Activated T-helper 1 cell treated with anti-CD3 and anti-CD28 coated beads, Interleukin-12 subunit alpha, Interleukin-12 subunit beta, Interleukin-2, Interleukin-4 antibody, amounts not matched to agents 30 ng/mL and 10 ng/mL and 1 ng/mL, durations not matched to agents 14 hours and 24 hours and 36 hours (primary cell): ENCODE measurements around the gene TICAM1. TPM values are rescaled to one million over a fixed set of nuclear protein-coding genes. Genes with fewer than 3 reads are reported as not detected.
"Not testable (repeated sequence)": the region's sequence is repeated elsewhere in the genome, so short reads cannot be mapped to it uniquely, and the experiment has no call there.

Experiments used
- DNase-seq: peaks from one replicate; pipeline ENCODE4 v3.0.0; 2021; ENCODE audit warnings: low spot score
- H3K27ac Mint-ChIP-seq: one replicate; pipeline ENCODE4 v1.8.0; 2021; ENCODE audit warnings: mild to moderate bottlenecking, mixed read lengths
- H3K27me3 Mint-ChIP-seq: one replicate; pipeline ENCODE4 v1.8.0; 2022; ENCODE audit warnings: mild to moderate bottlenecking, moderate library complexity, mixed read lengths; ENCODE audit not compliant: insufficient read depth
- H3K36me3 Mint-ChIP-seq: one replicate; pipeline ENCODE4 v1.8.0; 2021; ENCODE audit warnings: low read depth, mixed read lengths
- H3K4me1 Mint-ChIP-seq: one replicate; pipeline ENCODE4 v1.8.0; 2021; ENCODE audit warnings: low read depth, mixed read lengths
- H3K4me3 Mint-ChIP-seq: one replicate; pipeline ENCODE4 v1.8.0; 2021; ENCODE audit warnings: mild to moderate bottlenecking, moderate library complexity, mixed read lengths
- H3K9me3 Mint-ChIP-seq: one replicate; pipeline ENCODE4 v1.8.0; 2021; ENCODE audit warnings: mixed read lengths
- intact Hi-C: fragments of 100-400 bp; cut with micrococcal nuclease; formaldehyde crosslinking; loops from one replicate; pipeline ENCODE4 v1.15.1; 2024
- total RNA-seq: library from RNA; stranded (reverse); gene quantifications from 2 replicates; pipeline ENCODE4 v1.2.3, GENCODE V29; 2022

The TICAM1 gene
- total RNA-seq, 1 donor from 2014 or later = 33.3 TPM

GRCh38 chr19:4811328-4812131 lies 20.0 kb downstream of the TICAM1 start:
- intact Hi-C loops = loop anchor here (1.0 kb wide), 1 partner anchor 20 kb away; the partner anchor contains the start of gene TICAM1
- peaks cover 8% of the 10 kb centered on the region for H3K36me3 Mint-ChIP-seq
- no peaks in the 10 kb centered on the region for H3K27me3 Mint-ChIP-seq
- H3K9me3 Mint-ChIP-seq = no peaks in the 10 kb centered on the region
- H3K4me3 Mint-ChIP-seq = no peak overlapping the region
- H3K4me1 Mint-ChIP-seq = peaks cover 24% of the 10 kb centered on the region
- H3K27ac Mint-ChIP-seq = no peak overlapping the region
- DNase-seq = peak; percentile 77

GRCh38 chr19:4807188-4807587 lies 24.3 kb downstream of the TICAM1 start:
- no peak for DNase-seq
- Mint-ChIP-seq H3K4me3 (no peak overlapping the region), H3K4me1 (peaks cover 8% of the 10 kb centered on the region), H3K27ac (no peak overlapping the region), H3K27me3 (no peaks in the 10 kb centered on the region), H3K36me3 (no peaks in the 10 kb centered on the region), H3K9me3 (no peaks in the 10 kb centered on the region)
- intact Hi-C loops = no loop called here

- Mint-ChIP-seq H3K27ac (no peak overlapping the region), H3K4me1 (peaks cover 2% of the 10 kb centered on the region), H3K36me3 (no peaks in the 10 kb centered on the region), H3K4me3 (no peak overlapping the region), H3K27me3 (no peaks in the 10 kb centered on the region), H3K9me3 (no peaks in the 10 kb centered on the region)
- intact Hi-C loops = no loop called here
- DNase-seq = no peak
Observed at GRCh38 chr19:4806384-4806783, 25.1 kb downstream of the TICAM1 start.

- intact Hi-C loops, H3K4me1 Mint-ChIP-seq, H3K27ac Mint-ChIP-seq, H3K9me3 Mint-ChIP-seq, H3K4me3 Mint-ChIP-seq, H3K36me3 Mint-ChIP-seq, H3K27me3 Mint-ChIP-seq, DNase-seq: not testable (repeated sequence)
Observed at GRCh38 chr19:4805140-4805539, 26.4 kb downstream of the TICAM1 start.

GRCh38 chr19:4803736-4804695 lies 27.5 kb downstream of the TICAM1 start:
- Mint-ChIP-seq H3K9me3 (no peaks in the 10 kb centered on the region), H3K4me1 (no peaks in the 10 kb centered on the region), H3K27me3 (no peaks in the 10 kb centered on the region), H3K27ac (no peak overlapping the region), H3K4me3 (no peak overlapping the region), H3K36me3 (no peaks in the 10 kb centered on the region)
- peak; percentile 33 for DNase-seq
- intact Hi-C loops = loop anchor here (1.0 kb wide), 1 partner anchor 72 kb away; no protein-coding TSS in a partner anchor

- Mint-ChIP-seq H3K36me3 (no peaks in the 10 kb centered on the region), H3K4me3 (no peak overlapping the region), H3K27ac (no peak overlapping the region), H3K9me3 (no peaks in the 10 kb centered on the region), H3K4me1 (no peaks in the 10 kb centered on the region), H3K27me3 (no peaks in the 10 kb centered on the region)
- intact Hi-C loops = no loop called here
- no peak for DNase-seq
Observed at GRCh38 chr19:4802711-4803110, 28.8 kb downstream of the TICAM1 start.

- H3K36me3 Mint-ChIP-seq = peaks cover 3% of the 10 kb centered on the region
- no peak overlapping the region for H3K4me3 Mint-ChIP-seq
- H3K27me3 Mint-ChIP-seq = no peaks in the 10 kb centered on the region
- no peaks in the 10 kb centered on the region for H3K4me1 Mint-ChIP-seq
- no peak overlapping the region for H3K27ac Mint-ChIP-seq
- DNase-seq = no peak
- no peaks in the 10 kb centered on the region for H3K9me3 Mint-ChIP-seq
- intact Hi-C loops = no loop called here
Observed at GRCh38 chr19:4801085-4801619, 30.4 kb downstream of the TICAM1 start.

GRCh38 chr19:4800591-4801081 lies 30.9 kb downstream of the TICAM1 start:
- H3K27me3 Mint-ChIP-seq = no peaks in the 10 kb centered on the region
- H3K9me3 Mint-ChIP-seq = no peaks in the 10 kb centered on the region
- H3K36me3 Mint-ChIP-seq = peaks cover 3% of the 10 kb centered on the region
- no peak overlapping the region for H3K4me3 Mint-ChIP-seq
- no peaks in the 10 kb centered on the region for H3K4me1 Mint-ChIP-seq
- no peak for DNase-seq
- intact Hi-C loops = no loop called here
- no peak overlapping the region for H3K27ac Mint-ChIP-seq

- intact Hi-C loops = no loop called here
- H3K4me1 Mint-ChIP-seq = peaks cover 9% of the 10 kb centered on the region
- no peak overlapping the region for H3K27ac Mint-ChIP-seq
- no peak for DNase-seq
- H3K4me3 Mint-ChIP-seq = no peak overlapping the region
- H3K36me3 Mint-ChIP-seq = peaks cover 18% of the 10 kb centered on the region
- no peaks in the 10 kb centered on the region for H3K9me3 Mint-ChIP-seq
- no peaks in the 10 kb centered on the region for H3K27me3 Mint-ChIP-seq
Observed at GRCh38 chr19:4795400-4795799, 36.1 kb downstream of the TICAM1 start.

- intact Hi-C loops = no loop called here
- Mint-ChIP-seq H3K9me3 (no peaks in the 10 kb centered on the region), H3K36me3 (peaks cover 18% of the 10 kb centered on the region), H3K27ac (no peak overlapping the region), H3K27me3 (no peaks in the 10 kb centered on the region), H3K4me3 (no peak overlapping the region), H3K4me1 (peaks cover 9% of the 10 kb centered on the region)
- DNase-seq = no peak
Observed at GRCh38 chr19:4794971-4795370, 36.5 kb downstream of the TICAM1 start.

- H3K9me3 Mint-ChIP-seq, DNase-seq, H3K4me1 Mint-ChIP-seq, intact Hi-C loops, H3K27me3 Mint-ChIP-seq: not testable (repeated sequence)
- H3K36me3 Mint-ChIP-seq = peaks cover 18% of the 10 kb centered on the region
- peak overlapping the region; percentile 89 for H3K4me3 Mint-ChIP-seq
- peak overlapping the region; percentile 77 for H3K27ac Mint-ChIP-seq
Observed at GRCh38 chr19:4793278-4793677, 38.2 kb downstream of the TICAM1 start.

- intact Hi-C loops, DNase-seq, H3K9me3 Mint-ChIP-seq, H3K4me1 Mint-ChIP-seq, H3K27me3 Mint-ChIP-seq: not testable (repeated sequence)
- H3K4me3 Mint-ChIP-seq = peak overlapping the region; percentile 89
- H3K27ac Mint-ChIP-seq = peak overlapping the region; percentile 77
- H3K36me3 Mint-ChIP-seq = peaks cover 18% of the 10 kb centered on the region
Observed at GRCh38 chr19:4792866-4793195, 38.7 kb downstream of the TICAM1 start.
